ENCODE measurements around the gene AHNAK.
"Not testable (repeated sequence)": the region's sequence is repeated elsewhere in the genome, so short reads cannot be mapped to it uniquely, and the experiment has no call there.

The AHNAK gene

GRCh38 chr11:62387381-62387780 is 159.2 kb downstream of the AHNAK start:
- DNase-seq (ENCODE audit: low read depth): no peak

- not testable (repeated sequence) for DNase-seq (ENCODE audit: low read depth)
Measured at GRCh38 chr11:62386083-62386482, 160.5 kb downstream of the AHNAK start.

- DNase-seq (ENCODE audit: low read depth): no peak
Measured at GRCh38 chr11:62383822-62384221, 162.8 kb downstream of the AHNAK start.

Measured in activated T-cell treated with anti-CD3 and anti-CD28 coated beads for 48 hours (primary cell).